SW480 (cell line): ENCODE results near the gene WDR37.

Source experiments
- DNase-seq: peaks from one replicate; pipeline ENCODE4 v3.0.0-alpha.2; 2016; ENCODE audit warnings: low spot score

Gene WDR37

DNA sequence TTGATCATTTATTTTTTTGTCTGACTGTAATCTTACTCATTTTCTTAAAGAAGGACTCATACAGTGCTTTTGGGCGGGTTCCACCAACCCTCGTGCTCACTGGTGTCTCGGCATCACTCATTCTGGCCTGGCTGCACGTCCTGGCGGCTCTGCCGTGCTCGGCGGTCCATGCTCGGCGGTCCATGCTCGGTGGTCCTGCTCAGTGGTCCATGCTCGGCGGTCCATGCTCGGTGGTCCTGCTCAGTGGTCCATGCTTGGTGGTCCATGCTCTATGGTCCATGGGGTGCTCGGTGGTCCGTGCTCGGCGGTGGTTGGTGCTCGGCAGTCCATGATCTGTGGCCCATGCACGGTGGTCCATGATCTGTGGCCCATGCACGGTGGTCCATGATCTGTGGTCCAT lies 72.5 kb downstream of the WDR37 start:
- DNase-seq, result no peak

DNA sequence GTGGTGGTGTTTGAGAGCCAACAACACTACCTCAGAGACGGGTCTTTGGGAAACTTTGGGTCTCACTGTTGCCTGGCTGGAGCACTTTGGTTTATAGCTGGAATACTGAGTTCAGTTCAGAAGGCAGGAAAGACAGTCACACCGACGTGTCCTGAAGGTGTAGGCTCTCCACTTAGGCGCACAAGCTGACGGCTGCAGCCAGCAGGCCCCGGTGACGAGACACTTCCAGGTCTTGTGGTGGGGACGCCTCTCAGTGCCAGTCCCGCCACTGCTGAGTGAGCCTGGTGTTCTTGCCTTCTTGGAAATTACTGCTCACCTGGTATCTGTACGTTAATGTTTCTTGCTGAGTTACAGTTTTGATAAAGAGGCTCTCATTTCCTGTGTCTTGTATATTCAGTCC lies 74.0 kb downstream of the WDR37 start:
- DNase-seq, result no peak

DNA sequence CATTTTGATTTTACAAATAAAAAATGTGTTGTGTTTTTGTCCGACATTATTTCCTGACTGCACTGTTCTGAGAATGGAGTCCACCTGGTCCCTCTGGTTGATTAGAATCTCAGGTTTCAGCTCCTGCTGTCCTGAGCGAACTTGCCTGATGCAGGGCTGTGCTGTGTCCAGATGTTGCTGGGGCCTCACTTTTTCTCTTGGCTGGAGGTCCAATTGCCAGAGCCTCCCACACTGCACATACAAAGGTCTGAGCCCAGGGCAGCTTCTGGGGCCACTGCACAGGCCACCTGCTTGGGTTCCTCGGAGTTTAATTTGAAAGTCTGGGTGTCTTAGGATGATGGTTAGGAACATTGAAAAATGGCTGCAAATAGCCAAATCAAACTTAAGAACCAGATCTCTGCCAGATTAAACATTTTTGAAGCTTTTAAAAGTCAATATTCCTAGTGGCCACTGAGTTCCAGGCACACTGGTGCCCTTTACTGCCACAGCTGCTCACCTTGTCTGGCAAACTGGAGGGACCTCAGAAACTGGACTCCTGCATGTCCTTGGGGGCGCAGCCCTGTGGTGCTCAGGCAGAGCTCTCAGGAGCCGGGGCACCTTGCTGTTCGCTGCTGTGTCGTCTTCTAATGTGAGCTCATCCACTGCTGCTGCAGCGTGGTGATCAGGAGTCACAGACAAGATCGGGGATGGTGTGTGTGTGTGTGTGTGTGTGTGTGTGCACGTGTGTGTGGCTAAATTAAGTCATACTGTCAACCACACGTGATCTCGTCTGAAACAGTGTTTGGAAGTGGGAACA lies 75.0 kb downstream of the WDR37 start:
- DNase-seq, result no peak

DNA sequence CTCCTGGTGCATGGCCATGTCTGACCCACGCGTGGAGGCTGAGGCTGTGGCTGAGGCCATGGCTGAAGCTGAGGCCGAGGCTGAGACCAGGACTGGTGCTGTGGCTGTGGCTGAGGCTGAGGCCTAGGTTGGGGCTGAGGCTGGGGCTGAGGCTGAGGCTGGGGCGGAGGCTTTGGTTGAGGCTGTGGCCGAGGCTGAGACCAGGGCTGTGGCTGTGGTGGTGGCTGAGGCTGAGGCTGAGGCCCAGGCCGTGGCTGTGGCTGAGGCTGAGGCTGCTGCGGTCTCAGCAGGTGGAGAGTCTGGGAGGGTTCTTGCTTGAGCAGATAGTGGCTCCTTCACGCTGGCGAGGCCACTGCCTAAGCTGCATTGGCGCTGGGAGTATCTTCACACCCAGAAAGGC lies 76.4 kb downstream of the WDR37 start:
- no peak for DNase-seq

GRCh38 chr10:1133495-1134045 lies 77.4 kb downstream of the WDR37 start:
- no peak for DNase-seq

DNA sequence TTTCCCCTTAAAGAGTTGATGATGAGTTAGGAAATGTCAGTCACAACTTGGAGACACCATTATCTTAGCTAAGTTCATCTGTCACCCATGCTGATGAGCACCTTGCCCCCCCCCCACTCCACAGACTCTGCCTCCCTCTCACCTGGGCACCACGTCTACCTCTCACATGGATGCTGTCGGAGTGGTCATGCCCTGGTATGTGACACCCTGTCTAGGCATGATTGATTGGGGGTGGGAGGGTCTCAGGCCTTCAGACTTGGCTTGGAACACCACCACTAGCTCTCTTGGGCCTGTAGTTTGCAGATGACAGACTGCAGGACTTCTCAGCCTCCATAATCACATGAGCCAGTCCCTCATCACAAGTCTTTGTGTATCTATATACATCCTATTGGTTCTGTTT lies 78.0 kb downstream of the WDR37 start:
- DNase-seq, result no peak

- no peak for DNase-seq
Measured at GRCh38 chr10:1136268-1136667, 80.1 kb downstream of the WDR37 start.

DNA sequence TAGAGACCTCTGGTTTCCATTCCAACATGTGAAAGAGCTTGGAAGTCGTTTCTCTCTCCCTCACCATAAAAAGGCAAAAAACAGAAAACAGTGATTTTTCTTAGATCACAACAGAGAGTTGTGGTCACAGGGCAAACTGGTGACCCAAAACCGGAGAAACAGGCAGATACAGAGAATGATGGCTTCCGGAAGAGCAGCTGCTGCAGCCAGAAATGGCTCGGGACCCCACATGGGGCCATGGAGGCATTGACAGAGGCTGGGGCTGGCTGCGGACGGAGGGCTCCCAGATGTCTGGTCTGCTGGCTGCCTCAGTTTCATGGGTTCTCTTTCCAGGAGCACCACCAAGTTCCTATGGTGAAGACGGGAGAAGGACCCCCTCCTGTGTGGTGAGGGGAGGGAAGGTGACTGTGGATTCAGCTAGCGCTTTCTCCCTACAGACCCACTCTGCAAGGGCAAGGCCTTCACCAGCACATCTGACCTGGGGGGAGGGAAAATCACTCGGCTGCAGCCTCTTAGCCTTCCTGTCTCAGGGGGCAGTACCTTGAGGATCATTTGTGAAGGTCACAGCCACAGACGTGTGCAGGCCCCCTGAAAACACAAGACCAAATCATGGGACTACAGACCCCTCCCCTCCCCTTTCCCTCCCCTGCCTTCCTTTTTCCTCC lies 81.4 kb downstream of the WDR37 start:
- no peak for DNase-seq

GRCh38 chr10:1138529-1138928 lies 82.3 kb downstream of the WDR37 start:
- no peak for DNase-seq

GRCh38 chr10:1141261-1141660 lies 85.1 kb downstream of the WDR37 start:
- DNase-seq, result no peak

DNA sequence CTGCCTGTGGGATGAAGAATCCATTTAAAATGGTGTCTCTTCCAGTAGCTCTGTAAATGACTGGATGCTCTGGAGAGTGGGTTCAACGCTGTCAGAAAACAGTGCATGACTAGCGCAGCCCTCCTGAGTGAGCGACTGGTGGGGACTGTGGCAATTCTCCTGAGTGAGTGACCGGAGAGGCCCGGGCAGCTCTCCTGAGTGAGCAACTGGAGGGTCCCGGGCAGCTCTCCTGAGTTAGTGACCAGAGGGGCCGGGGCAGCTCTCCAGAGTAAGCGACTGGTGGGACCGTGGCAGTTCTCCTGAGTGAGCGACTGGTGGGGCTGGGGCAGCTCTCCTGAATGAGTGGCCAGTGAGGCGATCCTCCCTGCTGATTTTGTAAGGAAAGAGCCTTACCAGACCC lies 85.5 kb downstream of the WDR37 start:
- DNase-seq, result no peak

DNA sequence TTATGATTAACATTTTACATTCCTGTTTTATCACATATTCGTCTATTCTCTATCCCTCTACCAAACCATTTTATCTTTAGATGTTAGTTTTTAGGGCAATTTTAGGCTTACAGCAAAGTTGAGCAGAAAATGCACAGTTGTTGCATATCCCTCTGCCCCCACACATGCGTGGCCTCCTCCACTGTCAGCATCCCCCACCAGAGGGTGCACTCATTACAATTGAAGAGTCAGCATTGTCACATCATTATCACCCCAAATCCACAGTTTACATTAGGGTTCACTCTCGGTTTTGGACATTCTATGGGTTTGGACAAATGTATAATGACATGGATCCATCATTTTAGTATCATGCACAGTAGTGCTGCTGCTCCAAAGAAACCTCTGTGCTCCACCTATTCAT lies 86.4 kb downstream of the WDR37 start:
- no peak for DNase-seq

GRCh38 chr10:1147810-1148209 lies 91.6 kb downstream of the WDR37 start:
- DNase-seq, result no peak

DNA sequence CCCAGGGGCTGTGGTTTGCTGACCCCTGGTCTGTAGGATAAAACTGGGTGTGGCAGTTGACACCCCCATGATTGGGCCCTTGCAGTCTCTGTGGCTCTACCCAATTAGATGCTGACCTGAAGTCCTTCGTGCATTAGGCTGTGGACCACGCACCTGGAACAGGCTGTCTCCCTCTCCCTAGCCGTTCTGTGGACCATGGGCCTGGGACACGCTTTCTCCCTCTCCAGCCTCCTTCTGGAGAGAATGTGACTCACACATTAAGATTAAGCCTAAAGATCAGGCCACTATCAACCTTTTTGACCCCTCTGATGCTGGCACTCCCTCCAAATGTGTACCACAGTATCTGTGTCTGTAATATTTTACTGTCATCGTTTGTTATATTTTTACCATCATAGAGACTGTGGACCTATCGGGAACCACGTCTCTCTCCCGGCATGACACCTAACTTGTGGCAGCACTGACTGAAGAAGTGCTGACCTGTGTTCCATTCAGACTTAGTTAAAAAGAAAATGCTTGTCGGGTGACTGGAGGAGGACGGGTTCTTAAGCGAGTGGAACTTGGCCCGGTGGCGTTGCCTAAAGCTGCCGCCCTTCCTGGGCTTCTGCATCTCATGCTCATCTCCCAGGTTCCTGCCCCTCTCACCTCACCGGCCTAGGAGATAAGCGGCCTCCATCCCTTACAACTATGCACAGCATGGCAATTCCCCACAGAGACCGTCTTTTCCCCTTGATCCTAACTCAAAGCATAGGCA lies 92.8 kb downstream of the WDR37 start:
- DNase-seq, result no peak

GRCh38 chr10:1149793-1150637 lies 93.8 kb downstream of the WDR37 start:
- DNase-seq, result no peak

GRCh38 chr10:1150638-1150955 lies 94.4 kb downstream of the WDR37 start:
- no peak for DNase-seq

DNA sequence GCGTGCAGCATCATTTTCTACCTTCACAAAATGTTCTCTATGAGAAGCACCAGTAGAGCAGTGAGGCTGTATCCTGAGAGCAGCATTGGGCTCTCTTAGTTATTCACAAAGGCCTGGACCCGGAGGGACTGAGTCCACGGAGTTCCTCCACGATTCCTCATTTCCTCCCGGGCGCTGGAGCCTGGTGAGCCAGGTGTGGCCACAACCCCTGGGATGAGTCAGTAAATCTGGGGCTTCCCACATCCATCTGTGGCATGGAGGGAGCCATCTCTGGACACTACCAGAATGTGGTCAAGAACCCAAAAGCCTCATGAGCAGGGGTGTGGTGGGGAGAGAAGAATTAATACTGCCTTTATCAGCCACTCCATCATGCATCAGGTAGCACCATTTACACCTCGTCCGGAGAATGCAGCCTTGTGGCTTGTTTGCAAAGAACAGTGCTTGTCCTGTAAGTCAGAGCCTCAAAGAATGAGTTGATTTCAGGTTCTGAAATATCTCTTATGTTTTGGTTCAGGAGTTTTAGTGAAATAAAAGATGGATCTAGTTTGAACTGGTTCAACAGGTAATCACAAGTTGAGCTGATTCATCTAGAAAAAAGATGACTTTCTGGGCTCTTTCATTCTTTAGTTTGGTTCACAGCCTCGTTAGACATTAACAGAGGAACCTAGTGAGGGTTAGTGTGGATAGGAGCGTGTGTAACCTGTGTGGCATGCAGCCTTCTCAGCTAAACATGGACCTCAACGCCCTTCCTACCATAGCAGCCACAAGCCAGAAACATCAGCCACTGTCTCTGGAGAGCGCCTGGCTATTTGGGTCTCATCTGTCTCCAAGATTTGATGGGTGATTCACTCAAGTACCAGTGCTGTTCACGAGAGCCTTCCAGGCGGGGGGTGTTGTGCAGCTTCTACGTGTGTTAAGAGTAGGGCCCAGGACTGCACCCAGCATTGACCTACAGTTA lies 95.2 kb downstream of the WDR37 start:
- no peak for DNase-seq

GRCh38 chr10:1152386-1153250 lies 96.4 kb downstream of the WDR37 start:
- DNase-seq, result no peak

DNA sequence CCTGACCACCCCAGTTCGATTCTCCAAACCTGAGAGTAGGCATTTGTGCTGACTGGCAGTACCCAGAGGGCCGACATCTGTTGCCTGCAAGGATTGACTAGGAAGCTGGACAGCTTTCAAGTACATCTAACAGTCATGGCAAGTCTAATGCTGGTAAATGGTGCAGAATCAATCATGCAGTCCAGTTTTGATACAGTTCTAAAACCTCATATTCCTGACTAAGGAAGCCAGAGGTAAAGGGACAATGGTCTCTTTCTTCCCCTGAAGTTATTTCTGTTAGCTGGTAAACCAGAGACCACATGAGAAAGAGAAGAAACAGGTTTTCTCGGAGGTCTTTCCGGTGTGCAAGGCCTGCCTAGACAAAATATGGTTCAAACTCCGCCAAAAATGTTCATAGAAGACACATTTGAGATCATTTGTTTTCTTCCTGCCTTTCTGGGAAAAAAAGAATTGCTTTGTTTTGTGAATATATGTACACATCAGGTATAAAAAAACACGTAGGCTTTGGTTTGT lies 97.1 kb downstream of the WDR37 start:
- DNase-seq, result no peak
